Fibroblast of peridontal ligament (primary cell): ENCODE results near the gene POLR2J2.
"Not testable (repeated sequence)": the region's sequence is repeated elsewhere in the genome, so short reads cannot be mapped to it uniquely, and the experiment has no call there.

Experiments
- DNase-seq: peaks from one replicate; pipeline ENCODE4 v3.0.0-alpha.2; 2010; ENCODE audit errors: extremely low read depth

The POLR2J2 gene

GRCh38 chr7:102671956-102672307 lies 469 bp upstream of the POLR2J2 start:
- DNase-seq, result not testable (repeated sequence)

GRCh38 chr7:102667523-102667922 lies 3.9 kb downstream of the POLR2J2 start:
- not testable (repeated sequence) for DNase-seq

- not testable (repeated sequence) for DNase-seq
These were observed 4.6 kb downstream of the POLR2J2 start for GRCh38 chr7:102666850-102667249.

GRCh38 chr7:102664765-102665164 lies 6.7 kb downstream of the POLR2J2 start:
- DNase-seq, result not testable (repeated sequence)

GRCh38 chr7:102649924-102650323 lies 21.5 kb downstream of the POLR2J2 start, which contains the start of gene SPDYE2B:
TSS of gene SPDYE2B (plus strand) at chr7:102650319. CDS start at chr7:102652349, 2,030 bp downstream.
- DNase-seq, result not testable (repeated sequence)

GRCh38 chr7:102647813-102648212 lies 23.6 kb downstream of the POLR2J2 start:
- not testable (repeated sequence) for DNase-seq

GRCh38 chr7:102643404-102643803 lies 28.1 kb downstream of the POLR2J2 start:
- DNase-seq, result not testable (repeated sequence)

GRCh38 chr7:102642691-102643090 lies 28.8 kb downstream of the POLR2J2 start, which contains the start of gene UPK3BL1:
TSS of gene UPK3BL1 (minus strand) at chr7:102642791. CDS start at chr7:102642741, 50 bp downstream.
- not testable (repeated sequence) for DNase-seq

- DNase-seq, result not testable (repeated sequence)
These were observed 32.6 kb downstream of the POLR2J2 start for GRCh38 chr7:102638848-102639247.

GRCh38 chr7:102636956-102637355 lies 34.5 kb downstream of the POLR2J2 start:
- not testable (repeated sequence) for DNase-seq

- not testable (repeated sequence) for DNase-seq
These were observed 36.1 kb downstream of the POLR2J2 start for GRCh38 chr7:102635354-102635753.

GRCh38 chr7:102634299-102634698 lies 37.2 kb downstream of the POLR2J2 start:
- DNase-seq, result not testable (repeated sequence)

- DNase-seq, result not testable (repeated sequence)
These were observed 40.8 kb downstream of the POLR2J2 start for GRCh38 chr7:102630622-102631021.

GRCh38 chr7:102627271-102627904 lies 44.1 kb downstream of the POLR2J2 start:
- not testable (repeated sequence) for DNase-seq

GRCh38 chr7:102618122-102618521 lies 53.3 kb downstream of the POLR2J2 start:
- DNase-seq, result not testable (repeated sequence)

GRCh38 chr7:102616507-102617125 lies 54.8 kb downstream of the POLR2J2 start, which contains the start of gene RASA4:
TSS of gene RASA4 (minus strand) at chr7:102616756. CDS start at chr7:102616689, 67 bp downstream.
- DNase-seq, result not testable (repeated sequence)
